CD4-positive, alpha-beta T cell treated with Interleukin-4 for 1 hour (primary cell): Measurements from ENCODE around the gene CLDN16.

ENCODE experiments used
- DNase-seq, 2 donors: peaks; one replicate each; pipeline ENCODE4 v3.0.0-alpha.2; 2020 to 2022

Gene CLDN16

GRCh38 chr3:190387578-190388213 lies at the start of gene CLDN16:
CLDN16 (plus strand) TSS chr3:190388163; CDS start chr3:190388330, 167 bp downstream.
- DNase-seq, result no peak

- no peak for DNase-seq
Measured at GRCh38 chr3:190338717-190339116, 49.2 kb upstream of the CLDN16 start.

- no peak for DNase-seq
Measured at GRCh38 chr3:190339130-190339529, 48.8 kb upstream of the CLDN16 start.

- no peak for DNase-seq
Measured at GRCh38 chr3:190340071-190340470, 47.9 kb upstream of the CLDN16 start.

GRCh38 chr3:190345027-190345821 lies 42.7 kb upstream of the CLDN16 start:
- DNase-seq, result no peak

- no peak for DNase-seq
Measured at GRCh38 chr3:190345878-190346277, 42.1 kb upstream of the CLDN16 start.

- no peak for DNase-seq
Measured at GRCh38 chr3:190346541-190346940, 41.4 kb upstream of the CLDN16 start.

GRCh38 chr3:190352861-190353457 lies 35.0 kb upstream of the CLDN16 start:
- no peak for DNase-seq

GRCh38 chr3:190356246-190356645 lies 31.7 kb upstream of the CLDN16 start:
- DNase-seq, result no peak

- DNase-seq, result no peak
Measured at GRCh38 chr3:190357468-190357867, 30.5 kb upstream of the CLDN16 start.

GRCh38 chr3:190359813-190360212 lies 28.1 kb upstream of the CLDN16 start:
- no peak for DNase-seq

GRCh38 chr3:190360228-190360627 lies 27.7 kb upstream of the CLDN16 start:
- no peak for DNase-seq

GRCh38 chr3:190361791-190362190 lies 26.2 kb upstream of the CLDN16 start:
- no peak for DNase-seq

GRCh38 chr3:190362258-190362657 lies 25.7 kb upstream of the CLDN16 start:
- DNase-seq, result no peak

GRCh38 chr3:190366133-190366532 lies 21.8 kb upstream of the CLDN16 start:
- DNase-seq, result no peak

- DNase-seq, result no peak
Measured at GRCh38 chr3:190368881-190369280, 19.1 kb upstream of the CLDN16 start.

- DNase-seq, result no peak
Measured at GRCh38 chr3:190369668-190370295, 18.2 kb upstream of the CLDN16 start.

GRCh38 chr3:190370369-190370768 lies 17.6 kb upstream of the CLDN16 start:
- DNase-seq, result no peak

- no peak for DNase-seq
Measured at GRCh38 chr3:190371152-190371551, 16.8 kb upstream of the CLDN16 start.

GRCh38 chr3:190375246-190375645 lies 12.7 kb upstream of the CLDN16 start:
- DNase-seq, result no peak

GRCh38 chr3:190375671-190376070 lies 12.3 kb upstream of the CLDN16 start:
- DNase-seq, result no peak

- DNase-seq, result no peak
Measured at GRCh38 chr3:190378240-190378891, 9.6 kb upstream of the CLDN16 start.

GRCh38 chr3:190380184-190380583 lies 7.8 kb upstream of the CLDN16 start:
- no peak for DNase-seq
